Activated CD8-positive, alpha-beta memory T cell treated with anti-CD3 and anti-CD28 coated beads for 24 hours (primary cell): Measurements from ENCODE around the gene TSKS.

Source experiments
- DNase-seq: peaks from one replicate; pipeline ENCODE4 v3.0.0-alpha.2; 2020

The TSKS gene, protein sequence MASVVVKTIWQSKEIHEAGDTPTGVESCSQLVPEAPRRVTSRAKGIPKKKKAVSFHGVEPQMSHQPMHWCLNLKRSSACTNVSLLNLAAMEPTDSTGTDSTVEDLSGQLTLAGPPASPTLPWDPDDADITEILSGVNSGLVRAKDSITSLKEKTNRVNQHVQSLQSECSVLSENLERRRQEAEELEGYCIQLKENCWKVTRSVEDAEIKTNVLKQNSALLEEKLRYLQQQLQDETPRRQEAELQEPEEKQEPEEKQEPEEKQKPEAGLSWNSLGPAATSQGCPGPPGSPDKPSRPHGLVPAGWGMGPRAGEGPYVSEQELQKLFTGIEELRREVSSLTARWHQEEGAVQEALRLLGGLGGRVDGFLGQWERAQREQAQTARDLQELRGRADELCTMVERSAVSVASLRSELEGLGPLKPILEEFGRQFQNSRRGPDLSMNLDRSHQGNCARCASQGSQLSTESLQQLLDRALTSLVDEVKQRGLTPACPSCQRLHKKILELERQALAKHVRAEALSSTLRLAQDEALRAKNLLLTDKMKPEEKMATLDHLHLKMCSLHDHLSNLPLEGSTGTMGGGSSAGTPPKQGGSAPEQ

DNA sequence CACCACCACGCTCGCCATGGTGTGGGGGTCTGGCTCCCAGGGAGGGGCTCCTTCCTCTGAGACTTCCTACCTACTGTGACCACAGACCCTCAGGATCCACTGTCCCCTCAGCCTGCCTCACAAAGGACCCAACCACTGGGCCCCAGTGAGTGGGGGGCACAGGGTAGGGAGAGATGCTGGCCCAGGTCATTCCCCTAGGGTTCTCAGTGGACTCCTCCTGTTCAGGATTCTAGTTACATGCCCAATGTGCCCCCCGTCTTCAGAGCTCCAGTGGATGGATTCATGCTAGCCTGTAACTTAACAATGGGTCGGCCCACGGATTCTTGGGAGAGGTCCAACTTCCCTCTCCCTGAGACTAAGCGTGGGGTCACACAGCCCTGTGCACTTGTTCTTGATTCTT, at the start of gene TSKS:
TSKS (minus strand) TSS at position 77 of the 400 bp plus-strand sequence; CDS start at position 18, 59 bp downstream.
- DNase-seq: no peak

DNA sequence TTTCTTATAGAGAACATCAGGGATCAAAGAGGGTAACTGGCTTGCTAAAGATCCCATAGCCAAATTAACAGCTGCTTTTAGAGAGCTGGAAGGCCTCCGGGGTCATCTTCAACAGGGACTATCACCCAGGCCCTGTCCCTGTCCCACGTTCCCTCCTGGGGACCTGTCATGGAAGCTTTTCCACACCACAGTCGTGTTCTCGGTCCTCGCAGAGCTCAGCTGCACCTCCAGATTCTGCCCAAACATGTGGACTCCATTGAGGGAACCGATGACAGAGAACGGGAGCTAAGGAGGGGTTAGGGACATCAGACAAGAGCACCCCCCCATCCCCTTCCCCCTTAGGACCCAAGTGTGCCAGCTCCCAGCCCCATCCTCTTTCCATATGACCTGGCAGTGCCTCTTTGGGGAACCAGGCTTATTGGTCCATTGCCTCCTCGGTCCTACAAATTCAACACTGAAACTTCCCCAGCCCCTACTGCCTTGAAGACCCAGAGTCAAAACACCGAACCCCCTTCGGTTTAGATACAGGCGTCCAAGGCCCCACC, 49.4 kb upstream of the TSKS start:
- DNase-seq: no peak

DNA sequence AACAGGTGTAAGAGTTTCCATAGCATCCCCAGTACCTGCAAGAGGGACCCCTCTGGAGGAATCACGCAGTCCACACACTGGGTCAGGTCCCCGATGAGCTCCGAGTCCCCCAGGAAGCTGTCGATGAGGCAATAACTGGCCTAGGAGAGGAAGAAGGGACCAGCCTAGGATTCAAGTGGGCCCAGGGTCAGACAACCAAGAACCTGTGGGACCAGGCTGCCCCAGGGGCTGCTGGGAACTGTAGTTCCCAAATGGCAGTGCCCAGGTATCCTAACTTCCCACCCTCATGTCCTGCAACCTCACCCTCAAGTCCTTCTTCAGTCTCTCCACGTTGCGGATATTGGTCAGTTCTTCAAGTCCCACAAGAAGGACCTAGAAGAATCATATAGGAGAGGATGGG, 48.2 kb upstream of the TSKS start:
- no peak for DNase-seq

DNA sequence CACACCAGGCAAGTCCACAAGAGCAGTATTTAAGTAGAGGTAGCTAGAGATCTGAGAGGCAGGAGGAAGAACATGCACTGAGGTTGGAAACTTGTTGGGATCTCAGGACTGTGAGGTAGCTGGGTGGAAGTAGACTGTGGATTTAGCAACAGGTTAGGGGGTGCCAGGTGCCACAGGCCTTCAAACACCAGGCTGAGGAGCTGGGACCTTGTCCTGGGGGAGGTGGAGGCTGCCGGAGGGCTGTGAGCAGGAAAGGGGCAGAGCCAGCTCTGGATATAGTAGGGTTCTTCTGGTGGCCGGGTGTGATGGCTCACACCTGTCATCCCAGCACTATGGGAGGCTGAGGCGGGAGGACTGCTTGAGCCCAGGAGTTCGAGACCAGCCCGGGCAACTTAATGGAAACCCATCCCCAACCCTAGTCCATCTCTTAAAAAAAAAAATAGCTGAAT, 46.9 kb upstream of the TSKS start:
- no peak for DNase-seq

DNA sequence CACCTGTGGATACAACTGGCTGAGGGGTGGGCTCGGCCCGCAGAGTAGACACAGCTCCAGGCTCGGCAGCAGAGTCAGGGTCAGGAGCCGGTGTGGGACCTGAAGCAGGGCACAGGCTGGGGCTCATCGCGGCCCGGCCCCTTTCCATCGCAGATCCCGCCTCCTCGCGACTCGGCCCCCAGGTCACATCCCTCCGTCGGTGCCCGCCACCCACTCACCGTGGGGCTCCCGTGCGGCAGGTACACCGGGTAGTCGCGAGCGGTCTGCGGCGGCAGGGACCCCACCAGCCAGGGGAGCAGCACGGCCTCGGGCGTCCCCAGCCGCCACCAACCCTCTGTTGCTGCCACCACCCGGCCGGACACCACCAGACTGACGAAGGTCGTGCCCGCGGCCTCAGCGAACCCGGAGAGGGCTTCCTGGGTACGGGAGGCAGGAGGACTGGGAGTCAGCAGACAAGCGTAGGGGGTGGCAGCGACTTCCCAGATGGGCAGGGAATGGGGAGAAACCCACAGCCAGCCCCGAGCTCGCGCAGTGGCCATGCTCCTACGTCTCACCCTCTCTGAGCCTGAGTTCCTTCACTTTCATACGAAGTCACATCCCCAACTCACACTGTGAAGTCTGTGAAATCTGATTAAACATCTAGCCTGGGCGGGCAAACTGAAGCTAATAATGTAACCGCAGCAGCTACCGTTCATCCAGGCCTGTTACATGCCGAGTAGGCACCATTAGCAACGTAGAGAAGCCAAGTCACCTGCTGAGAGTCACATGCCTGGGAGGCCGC, 46.2 kb upstream of the TSKS start:
- DNase-seq: peak; percentile 79

DNA sequence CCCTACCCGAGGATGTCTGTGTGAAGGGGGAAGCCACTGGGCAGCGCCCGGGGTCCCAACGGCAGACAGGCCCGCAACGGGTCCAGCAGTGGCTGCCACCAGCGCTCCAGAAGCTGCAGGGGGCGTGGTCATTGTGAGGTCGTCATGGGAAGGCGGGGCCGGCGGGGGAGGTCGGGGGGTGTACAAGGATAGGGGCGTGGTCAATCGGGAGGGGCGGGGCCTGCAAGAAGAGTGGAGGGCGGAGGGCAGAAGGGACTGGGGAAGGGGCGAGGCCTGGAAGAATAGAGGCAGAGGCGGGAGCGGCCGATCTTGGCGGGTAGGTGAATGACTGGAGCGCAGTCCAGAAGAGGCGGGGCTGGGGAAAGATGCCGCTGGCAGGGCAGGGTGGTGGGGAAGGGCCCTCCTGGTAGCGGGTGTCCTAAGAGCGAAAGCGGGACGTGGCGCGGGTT, 45.6 kb upstream of the TSKS start:
- DNase-seq: peak; percentile 87

DNA sequence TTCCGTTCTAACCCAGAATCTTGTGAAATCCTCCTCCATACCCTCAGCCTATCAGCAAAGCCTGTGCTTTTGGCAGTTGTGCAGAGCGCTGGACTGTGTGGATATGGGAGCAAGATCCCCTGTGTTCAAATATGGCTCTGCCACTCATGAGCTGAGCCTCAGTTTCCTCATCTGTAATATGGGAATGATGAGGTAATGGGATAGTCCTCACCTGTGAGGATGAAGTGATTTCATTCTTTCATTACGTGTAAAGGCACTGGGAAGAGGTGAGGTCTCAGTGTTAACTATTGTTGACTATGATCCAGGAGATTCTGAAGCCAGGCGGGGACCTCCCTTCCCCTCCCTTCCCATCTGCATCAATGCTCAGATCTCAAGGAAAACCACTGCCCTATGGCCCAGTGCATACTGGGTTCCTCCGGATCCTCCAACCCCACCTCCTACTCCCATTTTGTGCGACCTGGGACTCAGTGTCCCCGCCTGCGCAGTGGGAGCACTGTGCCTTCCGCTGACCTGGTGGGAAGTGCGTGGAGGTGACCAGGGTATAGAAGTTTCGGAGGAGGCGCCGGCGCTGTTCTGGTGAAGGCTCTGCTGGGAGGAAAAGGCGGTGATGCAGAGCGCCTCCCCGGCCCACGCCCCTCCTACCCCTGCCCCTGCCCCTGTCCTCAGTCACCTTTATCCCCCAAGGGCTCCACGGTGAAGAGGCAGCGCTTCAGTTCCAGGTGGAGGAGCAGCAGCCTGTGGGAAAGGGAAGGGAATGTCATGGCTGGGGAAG, 45.0 kb upstream of the TSKS start:
- no peak for DNase-seq

DNA sequence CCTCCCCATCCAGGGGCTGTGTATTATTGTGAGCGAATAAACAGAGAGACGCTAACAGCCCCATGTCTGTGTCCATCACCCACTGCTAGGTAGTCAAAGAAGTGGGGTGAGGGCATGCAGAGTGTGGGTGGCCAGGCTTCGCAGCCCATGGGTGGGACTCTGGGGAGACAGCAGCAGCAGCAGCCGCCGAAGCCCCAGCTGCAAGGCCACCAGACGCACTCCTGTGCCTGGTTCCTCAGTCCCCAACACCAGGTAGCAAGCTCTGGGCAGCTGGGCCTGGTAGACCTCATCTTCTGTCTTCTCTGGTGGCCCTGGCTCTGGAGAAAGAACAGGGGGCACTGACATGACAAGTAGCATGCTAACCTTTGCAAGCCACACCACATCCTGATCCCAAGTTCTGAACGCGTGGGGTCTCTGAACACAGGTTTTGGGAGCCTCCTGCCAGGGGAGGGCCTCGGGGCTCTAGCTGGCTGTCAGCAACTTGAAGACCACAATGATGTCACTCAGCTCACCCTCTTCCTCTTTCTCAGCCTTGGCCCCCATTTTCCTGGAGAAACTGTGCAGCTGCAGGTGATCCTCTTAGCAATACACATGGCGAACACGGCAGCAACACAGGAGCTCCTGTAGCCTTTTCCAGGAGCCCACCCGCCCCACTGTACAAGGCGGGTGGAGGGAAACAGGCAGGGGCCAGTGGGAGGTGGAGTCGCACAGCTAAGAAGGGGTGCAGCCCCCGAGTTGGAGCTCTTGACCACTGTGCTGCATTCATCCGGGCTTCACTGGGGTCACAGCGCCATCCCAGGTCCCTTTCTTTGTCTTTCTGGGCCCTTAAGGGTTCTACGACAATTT, 44.2 kb upstream of the TSKS start:
- no peak for DNase-seq

DNA sequence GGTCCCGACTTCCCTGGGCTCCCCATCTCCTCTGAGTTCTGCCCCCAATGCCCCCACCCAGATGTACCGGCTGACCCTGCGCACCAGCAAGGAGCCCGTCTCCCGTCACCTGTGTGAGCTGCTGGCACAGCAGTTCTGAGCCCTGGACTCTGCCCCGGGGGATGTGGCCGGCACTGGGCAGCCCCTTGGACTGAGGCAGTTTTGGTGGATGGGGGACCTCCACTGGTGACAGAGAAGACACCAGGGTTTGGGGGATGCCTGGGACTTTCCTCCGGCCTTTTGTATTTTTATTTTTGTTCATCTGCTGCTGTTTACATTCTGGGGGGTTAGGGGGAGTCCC, 43.5 kb upstream of the TSKS start:
- no peak for DNase-seq

DNA sequence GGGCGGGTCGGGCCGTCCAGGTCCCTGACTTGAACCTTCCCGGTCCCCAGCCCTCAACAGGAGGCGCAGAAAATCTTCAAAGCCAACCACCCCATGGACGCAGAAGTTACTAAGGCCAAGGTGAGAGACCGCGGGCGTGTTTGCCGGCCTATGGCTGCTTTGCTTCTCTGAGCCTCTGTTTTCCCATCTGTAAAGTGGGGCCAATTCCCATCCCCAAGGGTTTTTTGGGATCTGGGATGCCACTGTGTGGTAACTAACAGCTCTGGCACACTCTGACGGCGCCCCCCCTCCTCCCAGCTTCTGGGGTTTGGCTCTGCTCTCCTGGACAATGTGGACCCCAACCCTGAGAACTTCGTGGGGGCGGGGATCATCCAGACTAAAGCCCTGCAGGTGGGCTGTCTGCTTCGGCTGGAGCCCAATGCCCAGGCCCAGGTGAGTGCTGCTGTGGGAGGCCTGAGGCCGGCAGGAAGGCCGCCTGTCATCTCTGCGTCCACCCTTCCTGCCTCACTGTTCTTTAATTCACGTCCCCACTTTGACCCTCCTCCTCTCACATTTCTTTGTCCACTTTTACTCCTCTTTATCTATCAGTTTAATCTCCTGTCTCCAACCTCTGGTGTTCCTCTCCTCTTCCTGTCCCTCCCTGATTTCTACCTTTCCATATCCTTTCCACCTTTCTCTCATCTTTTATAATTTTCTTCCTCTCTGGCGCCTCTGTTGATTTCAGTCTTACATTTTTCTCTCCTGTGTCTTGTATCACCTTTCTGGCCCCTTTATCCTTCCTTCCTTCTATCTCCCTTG, 42.9 kb upstream of the TSKS start:
- DNase-seq: no peak

DNA sequence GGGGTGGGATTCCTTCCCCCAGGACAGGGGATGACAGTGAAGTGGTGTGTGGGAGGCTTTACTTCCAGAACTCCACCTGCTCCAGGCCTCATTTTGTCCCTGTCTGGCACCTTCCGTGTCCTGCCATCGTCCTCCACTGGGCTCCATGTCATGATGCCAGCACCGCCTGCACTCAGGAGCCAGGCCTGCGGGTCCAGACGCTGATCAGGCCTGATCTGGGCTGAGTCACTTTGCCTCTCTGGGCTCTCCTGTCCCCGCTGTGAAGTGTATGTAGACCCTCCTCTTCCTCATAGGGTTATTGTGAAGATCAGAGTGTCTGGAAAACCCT, 40.4 kb upstream of the TSKS start:
- DNase-seq: no peak

DNA sequence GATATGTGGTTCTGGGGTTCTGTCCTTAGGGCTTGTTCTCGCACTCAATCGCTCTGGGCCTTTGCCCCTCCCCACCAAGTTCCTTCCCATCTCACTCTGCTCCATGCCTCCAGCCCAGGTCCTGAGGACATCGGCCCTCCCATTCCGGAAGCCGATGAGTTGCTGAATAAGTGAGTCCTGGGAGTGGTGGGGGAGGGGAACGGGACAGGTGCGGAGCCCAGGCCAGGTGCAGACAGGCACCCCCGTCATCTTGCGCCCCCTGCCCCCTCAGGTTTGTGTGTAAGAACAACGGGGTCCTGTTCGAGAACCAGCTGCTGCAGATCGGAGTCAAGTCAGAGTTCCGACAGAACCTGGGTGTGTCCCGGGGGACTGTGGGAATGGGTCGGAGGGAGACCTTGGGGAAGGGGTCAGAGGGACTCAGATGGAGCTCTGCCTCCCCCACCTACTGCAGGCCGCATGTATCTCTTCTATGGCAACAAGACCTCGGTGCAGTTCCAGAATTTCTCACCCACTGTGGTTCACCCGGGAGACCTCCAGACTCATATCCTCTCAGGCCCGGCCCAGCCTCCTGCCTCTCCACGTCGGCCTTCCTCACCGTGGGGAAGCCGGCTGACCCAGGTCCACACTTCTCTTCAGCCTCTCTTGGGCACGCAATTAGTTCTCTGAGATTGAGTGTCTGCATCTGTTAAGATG, 39.9 kb upstream of the TSKS start:
- DNase-seq: no peak

DNA sequence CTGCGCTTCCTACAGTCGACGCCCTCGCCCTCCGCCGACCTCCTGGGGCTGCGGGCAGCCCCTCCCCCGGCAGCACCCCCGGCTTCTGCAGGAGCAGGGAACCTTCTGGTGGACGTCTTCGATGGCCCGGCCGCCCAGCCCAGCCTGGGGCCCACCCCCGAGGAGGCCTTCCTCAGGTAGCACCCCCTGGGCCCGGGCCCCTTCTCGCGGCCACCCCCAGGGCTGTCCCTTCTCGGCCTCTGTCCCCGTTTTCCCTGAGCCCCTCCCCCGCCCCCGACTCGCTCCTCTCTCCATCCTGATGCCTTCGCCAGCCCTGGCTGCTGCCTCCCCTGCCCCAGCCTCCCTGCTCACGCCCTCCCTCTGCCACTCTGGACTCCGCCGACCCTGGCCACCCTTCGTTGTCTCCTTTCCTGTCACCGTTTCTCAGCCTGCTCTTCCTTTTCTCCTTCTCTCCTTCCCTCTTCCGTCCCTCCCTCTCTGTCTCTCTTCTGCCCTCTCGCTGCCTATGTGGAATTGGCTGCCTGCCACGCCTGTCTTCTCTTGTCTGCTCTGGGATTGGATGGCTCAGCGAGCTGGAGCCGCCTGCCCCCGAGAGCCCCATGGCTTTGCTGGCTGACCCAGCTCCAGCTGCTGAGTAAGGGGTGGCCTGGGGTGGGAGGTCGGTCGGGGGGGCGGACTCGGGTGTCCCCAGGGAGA, 39.0 kb upstream of the TSKS start:
- DNase-seq: no peak

DNA sequence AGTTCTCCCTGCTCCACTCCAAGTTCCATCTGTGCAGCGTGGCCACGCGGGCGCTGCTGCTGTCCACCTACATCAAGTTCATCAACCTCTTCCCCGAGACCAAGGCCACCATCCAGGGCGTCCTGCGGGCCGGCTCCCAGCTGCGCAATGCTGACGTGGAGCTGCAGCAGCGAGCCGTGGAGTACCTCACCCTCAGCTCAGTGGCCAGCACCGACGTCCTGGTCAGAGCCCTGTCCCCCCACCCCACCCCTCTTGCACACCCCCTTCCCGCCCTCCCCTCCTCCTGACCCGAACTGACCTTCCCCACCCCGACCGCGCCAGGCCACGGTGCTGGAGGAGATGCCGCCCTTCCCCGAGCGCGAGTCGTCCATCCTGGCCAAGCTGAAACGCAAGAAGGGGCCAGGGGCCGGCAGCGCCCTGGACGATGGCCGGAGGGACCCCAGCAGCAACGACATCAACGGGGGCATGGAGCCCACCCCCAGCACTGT, 38.3 kb upstream of the TSKS start:
- DNase-seq: no peak

DNA sequence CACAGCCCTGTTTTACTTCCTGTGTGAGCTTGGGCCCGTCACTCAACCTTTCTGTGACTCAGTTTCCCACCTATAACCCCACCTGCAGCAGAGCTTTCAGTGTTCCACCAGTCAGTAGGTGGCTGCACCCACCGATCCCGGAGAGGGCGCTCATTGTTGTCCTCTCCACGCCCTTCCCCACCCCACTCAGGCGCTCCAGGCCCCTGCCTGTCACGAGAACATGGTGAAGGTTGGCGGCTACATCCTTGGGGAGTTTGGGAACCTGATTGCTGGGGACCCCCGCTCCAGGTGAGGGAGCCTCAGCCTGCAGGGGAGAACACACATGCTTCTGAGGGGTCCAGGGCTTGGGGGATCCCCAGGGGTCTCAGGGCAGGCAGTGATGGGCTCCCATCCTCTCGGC, 37.7 kb upstream of the TSKS start:
- DNase-seq: no peak

DNA sequence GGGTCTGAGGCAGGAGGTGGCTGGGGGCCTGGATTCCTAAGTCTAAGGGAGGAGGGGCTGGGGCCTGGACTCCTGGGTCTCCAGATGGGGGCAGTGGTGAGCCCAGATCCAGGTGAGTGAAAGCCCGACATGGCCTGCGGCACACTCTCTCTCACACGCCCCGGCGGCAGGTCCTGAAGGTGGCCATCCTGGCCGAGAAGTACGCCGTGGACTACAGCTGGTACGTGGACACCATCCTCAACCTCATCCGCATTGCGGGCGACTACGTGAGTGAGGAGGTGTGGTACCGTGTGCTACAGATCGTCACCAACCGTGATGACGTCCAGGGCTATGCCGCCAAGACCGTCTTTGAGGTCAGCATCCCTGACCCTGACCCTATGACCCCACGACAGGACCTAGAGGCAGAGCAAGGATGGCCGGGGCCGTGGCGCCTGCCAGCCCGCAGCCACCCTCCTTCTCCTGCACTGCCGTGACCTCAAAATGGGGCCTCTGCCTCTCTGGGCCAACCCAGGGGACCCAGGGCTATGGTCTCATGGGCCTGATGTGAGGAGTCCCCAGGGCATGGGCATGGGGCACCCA, 36.8 kb upstream of the TSKS start:
- DNase-seq: no peak

DNA sequence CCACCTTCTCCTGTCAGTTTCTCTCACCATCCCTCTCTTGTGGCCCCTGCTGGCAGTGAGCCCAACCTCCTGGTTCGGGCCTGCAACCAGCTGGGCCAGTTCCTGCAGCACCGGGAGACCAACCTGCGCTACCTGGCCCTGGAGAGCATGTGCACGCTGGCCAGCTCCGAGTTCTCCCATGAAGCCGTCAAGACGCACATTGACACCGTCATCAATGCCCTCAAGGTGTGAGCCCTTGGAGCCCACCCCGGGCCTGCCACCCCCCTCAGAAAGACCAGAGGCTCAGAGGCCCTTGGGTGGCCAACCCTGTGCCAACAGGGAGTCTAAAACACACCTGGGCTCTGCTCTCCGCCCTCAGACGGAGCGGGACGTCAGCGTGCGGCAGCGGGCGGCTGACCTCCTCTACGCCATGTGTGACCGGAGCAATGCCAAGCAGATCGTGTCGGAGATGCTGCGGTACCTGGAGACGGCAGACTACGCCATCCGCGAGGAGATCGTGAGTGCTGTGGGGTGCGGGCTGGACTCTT, 36.2 kb upstream of the TSKS start:
- DNase-seq: no peak

DNA sequence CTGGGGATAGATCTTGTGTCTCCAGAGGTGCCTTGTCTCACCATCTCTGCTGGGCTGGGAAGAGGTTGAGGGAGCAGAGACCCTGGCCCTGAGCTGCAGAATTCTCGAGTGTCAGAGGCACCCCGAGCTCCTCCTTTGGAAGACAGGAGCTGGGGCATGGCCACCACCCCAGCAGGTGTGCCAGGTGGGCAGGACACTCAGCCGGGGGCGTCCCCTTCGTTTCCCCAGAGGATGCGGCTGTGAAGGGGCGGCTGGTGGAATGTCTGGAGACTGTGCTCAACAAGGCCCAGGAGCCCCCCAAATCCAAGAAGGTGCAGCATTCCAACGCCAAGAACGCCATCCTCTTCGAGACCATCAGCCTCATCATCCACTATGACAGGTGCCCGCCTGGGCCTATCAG, 35.5 kb upstream of the TSKS start:
- DNase-seq: no peak

DNA sequence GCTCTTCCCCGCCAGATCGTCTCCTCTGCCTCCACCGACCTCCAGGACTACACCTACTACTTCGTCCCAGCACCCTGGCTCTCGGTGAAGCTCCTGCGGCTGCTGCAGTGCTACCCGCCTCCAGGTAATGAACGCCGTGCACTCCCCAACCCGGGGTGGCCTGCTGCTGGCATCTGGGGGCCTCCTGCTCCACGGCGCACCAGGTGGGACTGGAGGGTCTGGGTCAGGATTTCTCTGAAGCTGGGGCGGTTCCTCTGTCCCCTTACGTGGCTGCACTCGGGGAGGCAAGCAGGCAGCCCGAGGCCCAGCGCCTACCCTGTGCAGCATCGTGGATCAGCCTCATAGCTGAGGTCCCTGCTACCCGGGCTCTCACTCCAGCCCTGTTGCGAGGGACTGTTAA, 32.5 kb upstream of the TSKS start:
- DNase-seq: no peak
